Transverse colon (tissue), 4 donors: ENCODE data around the gene LAD1.

Experiments
- CTCF ChIP-seq, 5 experiments: fragments of 200-600 bp in 3 of 5; fragments of 450-650 bp in 2 of 5; sonication (generic) in 3 of 5; IDR thresholded peaks; 1 replicate in 2 of 5; 2 replicates in 3 of 5; pipeline ENCODE4 v1.5.1; 2016 to 2017; ENCODE audit warnings: antibody characterized with exemption in 5 of 5, inconsistent platforms in 3 of 5, mild to moderate bottlenecking in 2 of 5, moderate library complexity in 1 of 5
- POLR2A ChIP-seq: fragments of 450-650 bp; IDR thresholded peaks from one replicate; pipeline ENCODE4 v1.6.1; 2016; ENCODE audit warnings: antibody characterized with exemption, mild to moderate bottlenecking, moderate library complexity
- POLR2AphosphoS5 ChIP-seq, 3 donors: sonication (generic); formaldehyde crosslinking; IDR thresholded peaks; one replicate each; pipeline ENCODE4 v1.6.1; 2016; ENCODE audit warnings: antibody characterized with exemption in 3 of 3

- no peak for TF ChIP-seq POLR2AphosphoS5 (IDR thresholded peaks at IDR 0.05)
- TF ChIP-seq POLR2A = no peak
- TF ChIP-seq CTCF (IDR thresholded peaks at IDR 0.05) = no peak
Observed at GRCh38 chr1:201433609-201434008, 34.5 kb upstream of the LAD1 start.
